HEK293 (cell line): ENCODE measurements around the gene SRRD.

Source experiments
- CTCF ChIA-PET: fragments of 350-600 bp; formaldehyde crosslinking; extraction: SDS; loops from one replicate; lab custom pipeline; 2021; ENCODE audit warnings: antibody characterized with exemption; lab: Yijun Ruan, JAX
- POLR2A ChIA-PET: fragments of 300-600 bp; formaldehyde crosslinking; extraction: SDS; loops from one replicate; lab custom pipeline; 2020; ENCODE audit warnings: antibody characterized with exemption, inconsistent platforms; lab: Yijun Ruan, JAX
- H3K27ac ChIP-seq: fragments of 200-500 bp; sonication (Bioruptor generic); 2 replicates; pipeline ENCODE4 v1.5.1; 2014; ENCODE audit warnings: low read depth, low read length, control low read depth, inconsistent platforms; ENCODE audit errors: extremely low read depth
- H3K36me3 ChIP-seq, 2 experiments: fragments of 200-500 bp in 1 of 2; sonication (Bioruptor generic) in 1 of 2; 1 replicate in 1 of 2; 2 replicates in 1 of 2; pipeline ENCODE4 v1.5.1; 2014 to 2017; ENCODE audit warnings: inconsistent platforms in 2 of 2, low read length in 2 of 2; ENCODE audit not compliant: control insufficient read depth in 2 of 2, insufficient read depth in 1 of 2
- H3K4me1 ChIP-seq: fragments of 200-500 bp; sonication (Bioruptor generic); 2 replicates; pipeline ENCODE4 v1.5.1; 2014; ENCODE audit warnings: mild to moderate bottlenecking, low read length, inconsistent platforms; ENCODE audit not compliant: control insufficient read depth, insufficient read depth
- H3K4me3 ChIP-seq: 2 replicates; pipeline ENCODE4 v1.5.1; 2011; ENCODE audit warnings: low read depth, mild to moderate bottlenecking, control low read depth, low read length, moderate library complexity
- H3K9me3 ChIP-seq: fragments of 200-500 bp; sonication (Bioruptor generic); 2 replicates; pipeline ENCODE4 v1.5.1; 2014; ENCODE audit warnings: low read depth, low read length, inconsistent platforms; ENCODE audit not compliant: control insufficient read depth, insufficient read depth
- GFI1B ChIP-seq: fragments of 450-650 bp; formaldehyde crosslinking; IDR thresholded peaks from 2 replicates; pipeline ENCODE4 v1.5.1; 2016; ENCODE audit warnings: missing biosample characterization, missing genetic modification characterization
- HOXC10 ChIP-seq: sonication (generic); formaldehyde crosslinking; IDR thresholded peaks from 2 replicates; pipeline ENCODE4 v1.8.1; 2023; ENCODE audit warnings: mild to moderate bottlenecking, missing genetic modification reagents
- SALL2 ChIP-seq: fragments of 450-650 bp; formaldehyde crosslinking; IDR thresholded peaks from 2 replicates; pipeline ENCODE4 v1.5.0; 2017; ENCODE audit warnings: missing biosample characterization, mild to moderate bottlenecking, missing genetic modification characterization, borderline replicate concordance
- ZBTB1 ChIP-seq: fragments of 450-650 bp; formaldehyde crosslinking; IDR thresholded peaks from 2 replicates; pipeline ENCODE4 v1.5.1; 2016; ENCODE audit warnings: missing biosample characterization, missing genetic modification characterization
- ZBTB20 ChIP-seq: fragments of 450-650 bp; formaldehyde crosslinking; IDR thresholded peaks from 2 replicates; pipeline ENCODE4 v1.5.1; 2016; ENCODE audit warnings: missing biosample characterization, missing genetic modification characterization
- ZBTB49 ChIP-seq: fragments of 450-650 bp; formaldehyde crosslinking; IDR thresholded peaks from 2 replicates; pipeline ENCODE4 v1.5.1; 2016; ENCODE audit warnings: missing biosample characterization, missing genetic modification characterization, low read depth
- ZFP41 ChIP-seq: fragments of 450-650 bp; formaldehyde crosslinking; IDR thresholded peaks from 2 replicates; pipeline ENCODE4 v1.5.1; 2016; ENCODE audit warnings: missing biosample characterization, missing genetic modification characterization, borderline replicate concordance
- ZNF121 ChIP-seq: fragments of 450-650 bp; formaldehyde crosslinking; IDR thresholded peaks from 2 replicates; pipeline ENCODE4 v1.5.1; 2016; ENCODE audit warnings: missing biosample characterization, missing genetic modification characterization
- ZNF132 ChIP-seq: fragments of 450-650 bp; formaldehyde crosslinking; IDR thresholded peaks from 2 replicates; pipeline ENCODE4 v1.5.1; 2017; ENCODE audit warnings: missing biosample characterization, missing genetic modification characterization, borderline replicate concordance
- ZNF529 ChIP-seq: fragments of 450-650 bp; formaldehyde crosslinking; IDR thresholded peaks from 2 replicates; pipeline ENCODE4 v1.5.1; 2017; ENCODE audit warnings: missing genetic modification characterization, missing biosample characterization; ENCODE audit not compliant: insufficient replicate concordance
- ZNF610 ChIP-seq: fragments of 450-650 bp; formaldehyde crosslinking; IDR thresholded peaks from 2 replicates; pipeline ENCODE4 v1.5.1; 2016; ENCODE audit warnings: missing biosample characterization, missing genetic modification characterization, borderline replicate concordance
- ZNF629 ChIP-seq: fragments of 450-650 bp; formaldehyde crosslinking; IDR thresholded peaks from 2 replicates; pipeline ENCODE4 v1.5.1; 2017; ENCODE audit warnings: missing biosample characterization, missing genetic modification characterization
- ZSCAN5A ChIP-seq: fragments of 450-650 bp; formaldehyde crosslinking; IDR thresholded peaks from 2 replicates; pipeline ENCODE4 v1.5.1; 2016; ENCODE audit warnings: missing biosample characterization, missing genetic modification characterization
- TF ChIP-seq, protein P1 (sequence below): fragments of 450-650 bp; formaldehyde crosslinking; IDR thresholded peaks from 2 replicates; pipeline ENCODE4 v1.5.1; 2016; ENCODE audit warnings: missing biosample characterization, missing genetic modification characterization

SRRD gene

DNA sequence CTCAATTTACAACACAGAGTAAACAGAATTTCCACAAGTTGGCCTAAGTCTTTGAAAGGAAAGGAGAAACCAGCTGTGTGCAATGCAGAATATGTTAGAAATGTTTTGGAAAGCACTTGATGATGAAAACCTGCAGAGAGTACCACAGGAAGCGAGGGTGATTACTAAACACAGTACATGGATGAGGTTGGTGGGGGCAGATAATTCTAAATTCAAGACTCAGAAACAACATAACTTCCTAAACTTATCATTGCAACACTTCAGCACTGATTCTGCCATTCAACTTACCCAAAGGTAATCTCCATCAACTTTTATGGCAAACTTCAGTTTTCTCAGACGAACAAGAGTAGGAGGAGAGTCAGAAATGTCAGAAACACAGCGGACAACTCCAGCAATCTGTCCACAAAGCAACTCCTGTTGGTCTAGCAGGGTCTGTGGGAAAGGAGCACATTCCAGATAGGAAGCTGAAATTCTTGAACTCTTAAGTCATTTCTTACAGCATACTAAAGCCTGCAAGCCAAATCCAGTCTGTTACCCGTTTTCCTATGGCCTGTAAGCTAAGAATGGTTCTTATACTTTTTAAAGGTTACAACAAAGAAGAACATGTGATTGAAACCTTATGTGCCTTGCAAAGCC is 6.9 kb upstream of the SRRD start (continued):
- no peak for TF ChIP-seq ZNF529
- no peak for TF ChIP-seq ZNF629 (tag by site-specific recombination)
- TF ChIP-seq HOXC10 (CRISPR knock-in tag) = no peak
- TF ChIP-seq ZSCAN5A (tag by site-specific recombination) = no peak
- no peak for TF ChIP-seq ZFP41 (tag by site-specific recombination)

DNA sequence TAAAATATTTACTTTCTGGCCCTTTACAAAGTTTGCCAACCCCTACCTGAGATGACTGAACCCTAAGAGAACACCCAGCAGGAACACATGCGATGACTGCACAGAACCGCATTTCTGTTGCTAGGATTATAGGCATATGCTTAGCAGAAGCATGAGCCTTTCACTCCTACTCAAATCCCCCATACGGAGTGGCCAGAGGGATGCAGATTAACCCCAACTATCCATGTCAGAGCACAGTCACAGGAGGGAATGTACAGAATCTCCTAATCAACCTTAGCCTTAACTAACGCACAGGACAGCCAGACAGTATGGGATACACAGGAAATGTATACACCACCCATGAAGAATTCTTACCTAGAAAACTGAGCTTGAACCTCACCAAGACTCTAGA is 6.3 kb upstream of the SRRD start:
- H3K9me3 ChIP-seq = no peaks in the 10 kb centered on the region
- CTCF ChIA-PET = interaction anchor here (0.6 to 8.1 kb wide), 2 partner anchors 16 to 63 kb away, joined by 3 to 47 read pairs; no protein-coding TSS in a partner anchor
- peaks cover 33 to 74% of the 10 kb centered on the region in 2 experiments for H3K36me3 ChIP-seq
- H3K27ac ChIP-seq = no peak overlapping the region
- TF ChIP-seq GFI1B (no peak), ZNF132 (no peak), ZNF121 (no peak), ZBTB49 (tag by site-specific recombination) (no peak), ZFP41 (tag by site-specific recombination) (no peak), SALL2 (tag by site-specific recombination) (no peak), ZNF610 (tag by site-specific recombination) (no peak)
- TF ChIP-seq, protein P1, sequence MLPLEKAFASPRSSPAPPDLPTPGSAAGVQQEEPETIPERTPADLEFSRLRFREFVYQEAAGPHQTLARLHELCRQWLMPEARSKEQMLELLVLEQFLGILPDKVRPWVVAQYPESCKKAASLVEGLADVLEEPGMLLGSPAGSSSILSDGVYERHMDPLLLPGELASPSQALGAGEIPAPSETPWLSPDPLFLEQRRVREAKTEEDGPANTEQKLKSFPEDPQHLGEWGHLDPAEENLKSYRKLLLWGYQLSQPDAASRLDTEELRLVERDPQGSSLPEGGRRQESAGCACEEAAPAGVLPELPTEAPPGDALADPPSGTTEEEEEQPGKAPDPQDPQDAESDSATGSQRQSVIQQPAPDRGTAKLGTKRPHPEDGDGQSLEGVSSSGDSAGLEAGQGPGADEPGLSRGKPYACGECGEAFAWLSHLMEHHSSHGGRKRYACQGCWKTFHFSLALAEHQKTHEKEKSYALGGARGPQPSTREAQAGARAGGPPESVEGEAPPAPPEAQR (tag by site-specific recombination) = no peak
- TF ChIP-seq, all 188 proteins: peak for 0
- H3K4me1 ChIP-seq = no peaks in the 10 kb centered on the region
- POLR2A ChIA-PET = no interaction called here
- H3K4me3 ChIP-seq = no peak overlapping the region

DNA sequence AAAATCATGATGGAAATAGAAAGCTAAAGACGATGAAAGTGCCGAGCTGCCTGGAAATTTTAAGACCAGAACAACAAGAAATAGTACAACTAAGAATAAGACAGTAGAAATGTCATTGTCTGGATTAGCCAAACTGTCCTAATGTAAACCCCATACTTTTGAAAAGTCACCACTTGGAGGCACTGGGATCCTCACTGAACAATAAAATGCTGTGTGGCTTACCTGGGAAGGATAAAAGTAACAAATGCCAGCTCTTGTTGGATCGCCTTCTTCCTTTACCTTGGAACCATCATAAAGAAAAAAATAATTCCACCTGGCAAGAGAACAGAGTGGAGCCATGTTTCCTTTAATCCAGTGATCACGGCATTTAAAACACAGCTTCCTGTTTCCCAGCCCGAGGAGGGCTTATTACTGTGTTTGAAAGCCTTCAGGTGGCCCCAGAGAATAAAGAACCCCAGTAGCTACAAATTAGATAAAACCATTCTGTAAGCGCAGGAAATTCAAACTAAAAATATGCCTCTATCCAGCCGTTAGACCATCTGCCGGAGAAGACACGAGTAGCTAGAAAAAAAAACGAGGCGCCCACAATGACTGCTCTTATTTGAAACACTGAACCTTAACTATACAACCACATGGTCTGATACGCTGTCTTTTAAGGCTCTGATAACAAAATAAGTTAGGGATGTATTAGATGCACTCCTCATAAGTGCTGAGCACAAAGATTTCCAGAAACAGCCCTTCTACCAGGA is 4.5 kb upstream of the SRRD start:
- Histone ChIP-seq H3K9me3 (no peaks in the 10 kb centered on the region), H3K4me3 (no peak overlapping the region), H3K27ac (no peak overlapping the region), H3K36me3 (peaks cover 26 to 55% of the 10 kb centered on the region in 2 experiments), H3K4me1 (no peaks in the 10 kb centered on the region)
- CTCF ChIA-PET = interaction anchor here (0.5 to 8.1 kb wide), 4 partner anchors 13 to 113 kb away, joined by 3 to 47 read pairs (median 6); no protein-coding TSS in a partner anchor
- TF ChIP-seq ZBTB1 (tag by site-specific recombination) (no peak), ZBTB20 (tag by site-specific recombination) (peak; percentile 65)
- POLR2A ChIA-PET = no interaction called here
